ENCODE results near the gene IFI6. TPM values are rescaled to one million over a fixed set of nuclear protein-coding genes. Genes with fewer than 3 reads are reported as not detected.
"Not testable (repeated sequence)": the region's sequence is repeated elsewhere in the genome, so short reads cannot be mapped to it uniquely, and the experiment has no call there.

IFI6 gene
- total RNA-seq, 1 donor from 2014 or later, result 29.2 TPM

- DNase-seq (no peak), ATAC-seq (ENCODE audit: poor library complexity) (no peak)
- intact Hi-C loops (cut with DNase I), result no loop called here
Observed at GRCh38 chr1:27635396-27636142, 36.4 kb downstream of the IFI6 start.

GRCh38 chr1:27634985-27635367 is 37.0 kb downstream of the IFI6 start, which contains the start of gene FGR:
FGR (minus strand) TSS chr1:27635185; CDS start chr1:27623916, 11,269 bp downstream.
- intact Hi-C loops (cut with DNase I), result no loop called here
- DNase-seq (peak; percentile 81), ATAC-seq (ENCODE audit: poor library complexity) (peak; percentile 48)

GRCh38 chr1:27634177-27634984 is 37.6 kb downstream of the IFI6 start:
- intact Hi-C loops (cut with DNase I), result no loop called here
- ATAC-seq (ENCODE audit: poor library complexity), result peak; percentile 72
- peak; percentile 77 for DNase-seq

- DNase-seq, result no peak
- intact Hi-C loops (cut with DNase I), result no loop called here
- no peak for ATAC-seq (ENCODE audit: poor library complexity)
Observed at GRCh38 chr1:27633640-27634176, 38.3 kb downstream of the IFI6 start.

DNA sequence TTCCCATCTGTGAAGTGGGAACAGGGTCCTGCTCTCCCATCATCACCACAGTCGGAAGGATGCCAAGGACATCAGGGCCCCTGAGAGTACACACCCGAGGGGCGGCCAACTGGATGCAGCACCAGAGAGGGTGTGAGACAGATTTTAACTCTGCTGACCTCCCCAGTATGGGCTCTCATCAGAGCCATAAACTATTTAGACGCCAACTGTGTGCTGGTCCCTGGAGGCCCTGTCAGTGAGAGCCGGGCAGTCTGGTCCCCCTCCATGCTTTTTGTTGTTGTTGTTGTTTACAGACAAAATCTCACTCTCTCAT is 38.7 kb downstream of the IFI6 start:
- intact Hi-C loops (cut with DNase I), result no loop called here
- DNase-seq, result peak; percentile 23
- ATAC-seq (ENCODE audit: poor library complexity), result no peak

GRCh38 chr1:27632387-27633297 is 39.4 kb downstream of the IFI6 start:
- no peak for ATAC-seq (ENCODE audit: poor library complexity)
- DNase-seq, result peak; percentile 38
- intact Hi-C loops (cut with DNase I), result no loop called here

DNA sequence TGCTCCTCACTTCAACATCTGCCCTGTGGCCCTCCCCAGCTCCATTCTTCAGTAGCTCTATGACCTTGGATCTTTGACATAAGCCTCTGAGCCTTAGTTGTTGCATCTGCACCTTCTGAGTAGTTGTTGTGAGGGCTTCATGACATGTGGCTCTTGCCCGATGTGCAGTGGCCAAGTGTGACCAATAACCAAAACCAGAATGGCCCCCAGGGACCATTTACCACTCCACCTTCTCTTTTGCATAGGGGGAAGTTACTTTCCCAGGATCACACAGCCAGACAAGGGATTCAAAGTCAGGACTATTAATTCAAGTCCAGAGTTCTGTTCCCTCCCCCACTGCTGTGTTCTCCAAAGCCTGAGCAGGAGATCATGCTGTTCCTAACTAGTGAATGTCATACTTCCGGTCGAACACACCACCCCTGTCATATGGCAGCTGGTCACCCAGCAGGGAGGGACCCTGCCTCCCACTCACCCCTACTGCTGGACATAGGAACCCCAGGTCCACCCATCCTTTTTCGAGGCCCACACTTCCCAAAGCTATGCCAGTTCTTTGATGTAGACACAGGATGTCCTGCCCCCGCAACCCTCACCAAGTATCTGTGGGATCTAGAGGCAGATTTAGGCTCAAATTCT is 41.0 kb downstream of the IFI6 start:
- DNase-seq (peak; percentile 66), ATAC-seq (ENCODE audit: poor library complexity) (peak; percentile 36)
- intact Hi-C loops (cut with DNase I), result no loop called here

DNA sequence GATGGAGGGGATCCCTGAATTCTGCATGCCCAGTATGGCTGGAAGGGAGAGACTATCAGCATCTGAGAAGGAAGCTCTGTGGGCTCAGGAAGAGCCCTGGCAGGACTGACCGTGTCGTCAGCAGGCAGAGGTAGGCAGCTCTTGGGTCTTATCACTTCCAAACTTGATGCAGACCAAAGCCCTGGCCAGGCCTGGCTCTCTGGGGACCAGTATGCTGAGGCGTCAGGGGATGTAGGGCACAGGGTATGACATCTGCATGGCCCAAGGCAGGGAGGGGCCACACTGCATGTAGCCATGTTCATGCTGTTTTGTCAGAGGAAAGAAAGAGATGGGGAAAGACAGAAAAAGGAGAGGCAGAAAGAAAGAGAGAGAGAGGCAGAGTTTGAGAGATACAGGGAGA is 43.3 kb downstream of the IFI6 start:
- no peak for ATAC-seq (ENCODE audit: poor library complexity)
- DNase-seq, result peak; percentile 48
- intact Hi-C loops (cut with DNase I), result no loop called here

- ATAC-seq (ENCODE audit: poor library complexity); intact Hi-C loops (cut with DNase I): not testable (repeated sequence)
- peak; percentile 23 for DNase-seq
Observed at GRCh38 chr1:27627733-27628132, 44.3 kb downstream of the IFI6 start.

DNA sequence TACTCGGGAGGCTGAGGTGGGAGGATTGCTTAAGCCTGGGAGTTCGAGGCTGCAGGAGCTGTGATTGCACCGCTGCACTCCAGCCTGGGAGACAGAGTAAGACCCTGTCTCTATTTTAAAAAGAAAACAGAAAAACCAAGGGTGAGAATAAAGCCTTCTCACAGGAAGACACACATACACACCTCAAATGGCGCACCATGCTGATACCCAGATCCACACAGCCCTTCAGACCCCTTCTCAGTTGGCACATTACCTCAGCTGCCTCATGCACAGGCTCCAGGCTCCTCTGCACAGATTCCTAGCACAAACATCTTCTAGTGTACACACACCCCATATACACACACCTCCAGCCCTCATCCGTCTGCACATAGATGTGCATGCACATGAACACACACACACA is 44.9 kb downstream of the IFI6 start:
- no peak for ATAC-seq (ENCODE audit: poor library complexity)
- intact Hi-C loops (cut with DNase I), result no loop called here
- peak; percentile 24 for DNase-seq

DNA sequence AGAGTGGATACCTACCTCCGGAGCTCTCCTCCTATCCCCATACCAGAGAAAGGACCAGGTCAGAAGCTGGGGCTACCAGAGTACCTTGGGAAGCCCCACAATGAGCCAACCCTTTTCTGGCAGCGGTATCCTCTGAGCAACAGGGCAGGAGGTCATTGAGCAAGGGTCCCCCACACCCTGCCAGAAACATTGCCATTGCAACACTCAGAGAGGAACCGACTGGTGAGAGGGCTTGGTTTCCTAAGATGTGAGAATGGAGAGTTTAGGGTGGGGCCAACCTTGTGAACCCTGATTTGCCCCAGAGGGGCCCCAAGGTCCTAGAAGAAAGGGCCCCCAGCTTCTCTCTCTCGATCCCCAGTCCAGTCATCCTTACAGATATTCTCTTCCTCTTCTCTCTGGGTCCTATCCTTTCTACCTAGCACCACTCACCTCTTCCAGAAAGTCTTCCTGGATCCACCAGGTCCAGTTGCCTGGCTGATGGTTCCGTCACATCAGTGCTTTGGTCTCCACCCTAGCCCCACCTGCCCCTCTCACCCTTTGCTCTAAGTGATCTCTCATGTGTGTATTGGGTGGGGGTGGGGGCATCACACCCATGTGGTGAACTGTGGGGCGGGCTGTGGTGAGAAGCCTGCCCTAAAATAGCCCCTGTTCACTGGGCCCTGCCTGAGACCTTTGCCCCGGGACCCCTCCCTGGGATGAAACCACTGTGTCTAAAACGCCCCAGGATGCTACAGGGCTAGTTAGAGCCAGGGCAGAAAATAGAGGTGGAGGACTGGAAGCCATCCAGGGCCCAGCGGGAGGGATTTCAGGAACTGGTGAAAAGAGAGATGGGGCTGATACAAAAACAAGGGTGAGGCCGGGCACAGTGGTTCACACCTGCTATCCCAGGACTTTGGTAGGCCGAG is 45.7 kb downstream of the IFI6 start:
- DNase-seq (peak; percentile 51), ATAC-seq (ENCODE audit: poor library complexity) (peak; percentile 40)
- intact Hi-C loops (cut with DNase I), result no loop called here

DNA sequence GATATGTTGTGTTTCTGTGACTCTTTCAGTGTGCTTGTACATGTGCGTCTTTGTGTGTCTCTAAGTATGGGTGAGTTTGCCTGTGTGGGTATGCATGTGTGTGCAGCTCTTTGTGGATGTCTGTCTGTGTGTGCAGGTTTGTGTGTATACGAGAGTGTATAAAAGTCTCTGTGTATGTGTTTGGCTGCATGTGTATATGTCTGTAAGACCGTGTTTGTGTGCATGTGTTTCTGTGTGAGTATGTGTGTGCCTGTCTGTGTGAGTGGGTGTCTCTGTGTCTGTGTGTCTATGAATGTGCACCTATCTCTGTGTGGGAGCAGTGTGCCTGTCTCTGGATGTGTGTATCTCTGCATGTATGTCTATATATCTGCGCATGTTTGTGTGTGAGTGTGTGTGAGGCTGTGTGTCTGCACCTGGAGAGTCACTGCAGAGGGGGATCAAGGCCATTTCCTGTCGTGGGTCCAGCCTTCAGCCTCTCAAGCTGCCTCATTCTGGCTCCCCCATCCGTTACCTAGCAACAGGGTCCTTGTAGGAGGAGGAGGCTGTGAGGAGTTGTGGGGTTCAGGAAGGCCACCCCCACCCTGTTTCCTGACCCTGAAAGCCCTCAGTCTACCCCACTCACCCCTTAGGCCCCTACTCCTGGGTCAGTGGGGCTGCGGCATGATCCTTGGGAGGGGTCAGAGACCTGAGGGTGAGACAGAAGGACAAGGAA is 47.4 kb downstream of the IFI6 start:
- no peak for ATAC-seq (ENCODE audit: poor library complexity)
- DNase-seq, result no peak
- intact Hi-C loops (cut with DNase I), result no loop called here

GRCh38 chr1:27623327-27624212 is 48.4 kb downstream of the IFI6 start:
- intact Hi-C loops (cut with DNase I), result no loop called here
- ATAC-seq (ENCODE audit: poor library complexity) (no peak), DNase-seq (no peak)

- no peak for ATAC-seq (ENCODE audit: poor library complexity)
- DNase-seq, result no peak
- intact Hi-C loops (cut with DNase I), result no loop called here
Observed at GRCh38 chr1:27622828-27623227, 49.2 kb downstream of the IFI6 start.

DNA sequence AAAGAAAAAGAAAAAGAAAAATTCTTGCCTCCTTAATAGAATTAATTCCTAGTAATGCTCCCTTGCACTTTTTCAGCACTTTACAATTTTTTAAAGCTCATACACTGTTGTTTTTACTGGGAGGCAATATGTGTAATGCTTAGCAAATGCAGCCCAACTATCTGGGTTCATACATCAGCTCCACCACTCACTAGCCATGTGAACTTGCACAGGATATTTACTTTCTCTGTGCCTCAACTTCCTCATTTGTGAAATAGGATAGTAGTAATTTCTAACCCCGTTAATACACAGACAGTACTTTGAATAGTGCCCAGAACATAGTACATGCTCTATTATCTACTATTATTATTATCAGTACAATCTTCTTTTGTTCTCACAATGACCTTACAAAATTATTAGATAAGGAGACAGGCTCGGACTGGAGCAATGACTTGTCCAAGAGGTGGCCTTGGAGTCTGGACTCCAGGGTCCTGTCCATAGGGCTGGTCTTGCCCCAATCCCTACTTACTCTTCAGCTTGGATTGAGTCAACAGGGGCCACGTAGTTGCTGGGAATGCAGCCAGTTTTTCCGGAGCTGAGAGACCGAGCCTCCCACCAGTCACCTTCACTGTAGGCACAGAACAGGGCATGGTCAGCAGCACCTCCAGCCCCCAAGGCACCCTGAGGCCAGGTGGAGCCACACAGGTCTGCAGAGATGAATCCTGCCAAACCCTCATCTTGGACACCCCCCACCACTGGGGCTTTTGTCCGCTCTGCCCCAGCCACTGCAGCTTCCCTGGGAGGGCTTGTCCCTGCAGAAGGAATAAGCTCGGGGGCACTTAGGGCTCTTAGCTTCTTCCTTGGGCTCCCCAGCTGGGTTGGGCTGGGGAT is 50.7 kb downstream of the IFI6 start:
- intact Hi-C loops (cut with DNase I), result no loop called here
- DNase-seq (peak; percentile 46), ATAC-seq (ENCODE audit: poor library complexity) (peak; percentile 9)

All from Right ventricle myocardium superior (tissue), 1 donor.